PC-3 (cell line): Measurements from ENCODE around the gene ROBO3. TPM values are rescaled to one million over a fixed set of nuclear protein-coding genes. Genes with fewer than 3 reads are reported as not detected.

ENCODE experiments used
- ATAC-seq: fragments of 200-7000 bp; cut with Tn5 transposase; 2 replicates; pipeline ENCODE4 v1.9.1; 2020; ENCODE audit warnings: mild to moderate bottlenecking, moderate library complexity
- BruUV-seq: library from RNA; stranded (reverse); fragments of 400-500 nt; replicated peaks from 2 replicates; lab custom pipeline; 2021; lab: Mats Ljungman, UMichigan
- CTCF ChIA-PET: fragments of 300-600 bp; sonication (Branson Sonifier 250); formaldehyde crosslinking; loops from one replicate; lab custom pipeline; 2022; ENCODE audit warnings: antibody characterized with exemption; lab: Charles Lee
- POLR2A ChIA-PET: fragments of 300-600 bp; sonication (Branson Sonifier 250); formaldehyde crosslinking; loops from one replicate; lab custom pipeline; 2022; ENCODE audit warnings: antibody characterized with exemption; ENCODE audit not compliant: unreplicated experiment; lab: Charles Lee
- DNase-seq: peaks from one replicate; pipeline ENCODE4 v3.0.0-alpha.2; 2015
- H2AFZ ChIP-seq: fragments of 300-600 bp; sonication (generic); 2 replicates; pipeline ENCODE4 v1.6.0; 2016; ENCODE audit warnings: antibody characterized with exemption, low read length
- H3F3A ChIP-seq: fragments of 300-600 bp; sonication (generic); one replicate; pipeline ENCODE4 v1.6.0; 2017; ENCODE audit warnings: antibody characterized with exemption, low read length, control low read depth, mild to moderate bottlenecking; ENCODE audit not compliant: unreplicated experiment
- H3K27ac ChIP-seq: fragments of 300-600 bp; sonication (generic); 2 replicates; pipeline ENCODE4 v1.5.1; 2016; ENCODE audit warnings: mild to moderate bottlenecking, low read length
- H3K27me3 ChIP-seq: fragments of 300-600 bp; sonication (generic); 2 replicates; pipeline ENCODE4 v1.6.1; 2016; ENCODE audit warnings: low read length, mixed read lengths
- H3K36me3 ChIP-seq: fragments of 300-600 bp; sonication (generic); 2 replicates; pipeline ENCODE4 v1.6.1; 2016; ENCODE audit warnings: low read depth, mixed run types, low read length, mixed read lengths
- H3K4me1 ChIP-seq: fragments of 300-600 bp; sonication (generic); 2 replicates; pipeline ENCODE4 v1.5.1; 2016; ENCODE audit warnings: low read length; ENCODE audit not compliant: insufficient read depth
- H3K4me2 ChIP-seq: fragments of 300-600 bp; sonication (generic); 2 replicates; pipeline ENCODE4 v1.6.0; 2016; ENCODE audit warnings: low read length
- H3K4me3 ChIP-seq: fragments of 300-600 bp; sonication (generic); 2 replicates; pipeline ENCODE4 v1.5.1; 2016; ENCODE audit warnings: mild to moderate bottlenecking, low read length, mixed read lengths
- H3K79me2 ChIP-seq: fragments of 300-600 bp; sonication (generic); 2 replicates; pipeline ENCODE4 v1.6.1; 2017; ENCODE audit warnings: low read length, mixed read lengths
- H3K9ac ChIP-seq: fragments of 300-600 bp; sonication (generic); 2 replicates; pipeline ENCODE4 v1.6.0; 2016; ENCODE audit warnings: mild to moderate bottlenecking, low read length
- H3K9me2 ChIP-seq: fragments of 300-600 bp; sonication (generic); replicated peaks from 2 replicates; pipeline ENCODE4 v1.6.1; 2016; ENCODE audit warnings: mixed run types, low read length, mixed read lengths
- H3K9me3 ChIP-seq: fragments of 300-600 bp; sonication (generic); 2 replicates; pipeline ENCODE4 v1.6.1; 2016; ENCODE audit warnings: low read length, mixed read lengths
- H4K20me1 ChIP-seq: fragments of 300-600 bp; sonication (generic); 2 replicates; pipeline ENCODE4 v1.6.1; 2016; ENCODE audit warnings: low read length, mixed read lengths
- EZH2 ChIP-seq: fragments of 300-600 bp; sonication (generic); IDR thresholded peaks from one replicate; pipeline ENCODE4 v1.6.1; 2017; ENCODE audit warnings: antibody characterized with exemption, mild to moderate bottlenecking, low read length; ENCODE audit not compliant: unreplicated experiment
- EZH2phosphoT487 ChIP-seq: fragments of 300-600 bp; sonication (generic); IDR thresholded peaks from 2 replicates; pipeline ENCODE4 v1.6.1; 2018; ENCODE audit warnings: mild to moderate bottlenecking, antibody characterized with exemption, low read length, borderline replicate concordance
- intact Hi-C: fragments of 100-400 bp; cut with micrococcal nuclease; formaldehyde crosslinking; loops from 2 replicates; pipeline ENCODE4 v1.9.0; 2023
- total RNA-seq: library from RNA; depleted of rRNA; stranded (reverse); fragments of >200 nt; gene quantifications from 2 replicates; pipeline ENCODE4 v1.2.3, GENCODE V29; 2014
- TF ChIP-seq, protein P1 (sequence below): fragments of 300-600 bp; sonication (generic); conservative IDR thresholded peaks from 2 replicates; pipeline ENCODE4 v1.5.1; 2017; ENCODE audit warnings: antibody characterized with exemption, low read depth, mild to moderate bottlenecking, low read length

Gene ROBO3
- total RNA-seq, 1 experiment from 2014 or later: 18.5 TPM

DNA sequence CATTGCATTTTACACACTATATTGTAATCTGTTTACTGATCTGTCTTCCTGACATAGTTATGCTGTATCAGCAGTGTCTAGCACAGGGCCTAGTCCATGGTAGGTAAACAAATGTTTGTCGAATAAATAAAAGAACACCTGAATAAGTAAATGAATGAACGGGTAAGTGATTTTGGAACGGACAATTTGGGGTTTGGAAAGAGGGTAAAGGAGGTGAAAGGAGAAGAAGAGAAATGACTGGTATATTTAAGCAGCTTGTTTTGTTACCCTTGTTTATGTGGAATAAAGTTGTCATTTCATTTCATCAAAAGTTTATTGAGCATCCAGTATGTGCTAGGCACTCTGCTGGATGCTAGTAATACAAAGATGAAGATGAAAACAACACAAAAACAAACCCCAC lies 53.7 kb downstream of the ROBO3 start, which contains the start of gene HEPN1:
TSS of gene HEPN1 (plus strand) at position 301 of the 400 bp plus-strand sequence.
- Histone ChIP-seq H2AFZ (no peak within 1 kb of the TSS), H3K9ac (no peak within 1 kb of the TSS), H3K79me2 (no peaks in the 10 kb centered on the region), H3K4me2 (no peak within 1 kb of the TSS), H3K4me3 (no peak within 1 kb of the TSS), H3K4me1 (no peaks in the 10 kb centered on the region), H3K9me2 (no peaks in the 10 kb centered on the region), H3K27me3 (no peaks in the 10 kb centered on the region), H4K20me1 (no peaks in the 10 kb centered on the region), H3K9me3 (no peaks in the 10 kb centered on the region), H3K27ac (no peak within 1 kb of the TSS), H3K36me3 (no peaks in the 10 kb centered on the region), H3F3A (no peaks in the 10 kb centered on the region)
- DNase-seq (no peak), ATAC-seq (no peak)
- no TSS peak for BruUV-seq
- ChIA-PET CTCF (no interaction called here), POLR2A (no interaction called here)
- TF ChIP-seq EZH2phosphoT487 (no peak), EZH2 (no peak)
- TF ChIP-seq, protein P1, sequence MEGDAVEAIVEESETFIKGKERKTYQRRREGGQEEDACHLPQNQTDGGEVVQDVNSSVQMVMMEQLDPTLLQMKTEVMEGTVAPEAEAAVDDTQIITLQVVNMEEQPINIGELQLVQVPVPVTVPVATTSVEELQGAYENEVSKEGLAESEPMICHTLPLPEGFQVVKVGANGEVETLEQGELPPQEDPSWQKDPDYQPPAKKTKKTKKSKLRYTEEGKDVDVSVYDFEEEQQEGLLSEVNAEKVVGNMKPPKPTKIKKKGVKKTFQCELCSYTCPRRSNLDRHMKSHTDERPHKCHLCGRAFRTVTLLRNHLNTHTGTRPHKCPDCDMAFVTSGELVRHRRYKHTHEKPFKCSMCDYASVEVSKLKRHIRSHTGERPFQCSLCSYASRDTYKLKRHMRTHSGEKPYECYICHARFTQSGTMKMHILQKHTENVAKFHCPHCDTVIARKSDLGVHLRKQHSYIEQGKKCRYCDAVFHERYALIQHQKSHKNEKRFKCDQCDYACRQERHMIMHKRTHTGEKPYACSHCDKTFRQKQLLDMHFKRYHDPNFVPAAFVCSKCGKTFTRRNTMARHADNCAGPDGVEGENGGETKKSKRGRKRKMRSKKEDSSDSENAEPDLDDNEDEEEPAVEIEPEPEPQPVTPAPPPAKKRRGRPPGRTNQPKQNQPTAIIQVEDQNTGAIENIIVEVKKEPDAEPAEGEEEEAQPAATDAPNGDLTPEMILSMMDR: no peak
- intact Hi-C loops: no loop called here

DNA sequence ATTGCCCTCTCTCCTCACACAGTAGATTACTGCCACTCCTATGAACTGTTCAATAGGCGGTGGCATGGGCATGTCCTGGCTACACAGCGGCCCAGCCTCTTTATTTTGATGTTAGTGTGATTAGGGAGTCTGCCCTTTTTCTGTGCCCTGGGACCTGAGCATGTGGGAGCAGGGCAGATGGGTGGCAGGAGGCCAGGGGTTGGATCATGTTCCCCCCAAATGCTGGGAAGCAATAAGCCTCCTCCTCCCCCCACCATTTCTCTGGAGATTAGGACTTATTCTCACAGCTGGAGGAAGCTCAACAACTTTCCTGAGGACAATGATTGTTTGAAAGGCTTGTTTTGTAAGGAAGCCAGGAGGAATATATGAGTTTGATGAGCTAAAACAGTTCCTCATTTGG lies 54.7 kb downstream of the ROBO3 start:
- H4K20me1 ChIP-seq: no peaks in the 10 kb centered on the region
- ChIA-PET CTCF (interaction anchor here (0.6 kb wide), 2 partner anchors 11 to 43 kb away, joined by 10 to 13 read pairs; no protein-coding TSS in a partner anchor), POLR2A (no interaction called here)
- no TSS peak for BruUV-seq
- no peak overlapping the region for H3K4me3 ChIP-seq
- ATAC-seq: no peak
- no peaks in the 10 kb centered on the region for H3K9me3 ChIP-seq
- no peak overlapping the region for H2AFZ ChIP-seq
- H3K27ac ChIP-seq: no peak overlapping the region
- DNase-seq: no peak
- no peaks in the 10 kb centered on the region for H3K79me2 ChIP-seq
- no peak overlapping the region for H3K4me2 ChIP-seq
- no peaks in the 10 kb centered on the region for H3K9me2 ChIP-seq
- intact Hi-C loops: no loop called here
- TF ChIP-seq EZH2: no peak
- TF ChIP-seq, protein P1: no peak
- no peak for TF ChIP-seq EZH2phosphoT487
- no peaks in the 10 kb centered on the region for H3K27me3 ChIP-seq
- no peaks in the 10 kb centered on the region for H3K4me1 ChIP-seq
- no peak overlapping the region for H3K9ac ChIP-seq
- H3F3A ChIP-seq: no peaks in the 10 kb centered on the region
- no peaks in the 10 kb centered on the region for H3K36me3 ChIP-seq

DNA sequence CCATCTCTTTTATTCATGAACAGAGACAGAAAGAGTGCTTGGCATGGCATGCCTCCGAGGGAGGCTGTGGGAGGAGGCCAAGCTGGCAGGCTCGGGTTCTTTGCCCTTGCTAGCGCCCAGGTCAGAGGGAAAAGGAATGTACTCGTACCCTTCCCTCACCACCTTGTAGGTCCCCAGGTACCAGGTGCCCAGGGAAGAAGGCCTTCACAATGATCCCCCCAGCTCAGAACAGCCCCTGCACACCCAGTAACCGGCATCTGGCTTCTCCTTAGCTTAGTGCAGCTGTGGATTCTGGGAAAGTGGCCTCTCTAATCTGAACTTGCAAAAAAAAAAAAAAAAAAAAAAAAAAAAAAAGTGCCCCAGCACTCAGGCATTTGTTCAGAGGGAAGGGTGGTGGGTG lies 55.1 kb downstream of the ROBO3 start:
- ChIA-PET CTCF (interaction anchor here (0.6 kb wide), 2 partner anchors 11 to 44 kb away, joined by 10 to 13 read pairs; no protein-coding TSS in a partner anchor), POLR2A (no interaction called here)
- H3K9ac ChIP-seq: no peak overlapping the region

More for the DNA sequence above, 55.1 kb downstream of the ROBO3 start:
- Histone ChIP-seq H3K4me1 (no peaks in the 10 kb centered on the region), H3F3A (no peaks in the 10 kb centered on the region), H3K27ac (no peak overlapping the region), H3K9me2 (no peaks in the 10 kb centered on the region), H2AFZ (no peak overlapping the region), H3K36me3 (no peaks in the 10 kb centered on the region), H3K4me3 (no peak overlapping the region), H3K27me3 (no peaks in the 10 kb centered on the region), H3K9me3 (no peaks in the 10 kb centered on the region), H3K79me2 (no peaks in the 10 kb centered on the region), H4K20me1 (no peaks in the 10 kb centered on the region), H3K4me2 (no peak overlapping the region)
- intact Hi-C loops: no loop called here
- ATAC-seq: no peak
- no peak for DNase-seq
- BruUV-seq: no TSS peak
- TF ChIP-seq EZH2 (no peak), EZH2phosphoT487 (no peak)
- TF ChIP-seq, protein P1: no peak
